Measurements from ENCODE around the gene TNFRSF19. TPM values are rescaled to one million over a fixed set of nuclear protein-coding genes. Genes with fewer than 3 reads are reported as not detected.

TNFRSF19 gene
- total RNA-seq, 4 donors from 2014 or later = 0.51 to 1.5 (median 1.0) TPM

GRCh38 chr13:23551213-23552008, 18.8 kb upstream of the TNFRSF19 start:
- Histone ChIP-seq H3K4me3 (no peak overlapping the region), H3K36me3 (no peaks in the 10 kb centered on the region), H3K27ac (no peak overlapping the region), H3K9me3 (no peaks in the 10 kb centered on the region), H3K27me3 (no peaks in the 10 kb centered on the region), H3K4me1 (peaks cover 4 to 9% of the 10 kb centered on the region in 2 donors)
- no peak for DNase-seq
- ATAC-seq = no peak
- intact Hi-C loops (cut with DNase I; ENCODE audit: low total_unique reads) = no loop called here
- TF ChIP-seq POLR2A (IDR thresholded peaks at IDR 0.05) (no peak), CTCF (IDR thresholded peaks at IDR 0.05 in 4 of 5, conservative IDR thresholded peaks at IDR 0.05 in 1 of 5) (no peak)
- in situ Hi-C loops (cut with MboI; ENCODE audit: low sequenced_read_pairs in 4 of 4) = no loop called here

- no peak overlapping the region for H3K4me3 ChIP-seq
- TF ChIP-seq CTCF (IDR thresholded peaks at IDR 0.05 in 4 of 5, conservative IDR thresholded peaks at IDR 0.05 in 1 of 5) (no peak), POLR2A (IDR thresholded peaks at IDR 0.05) (no peak)
- H3K27ac ChIP-seq = no peak overlapping the region
- intact Hi-C loops (cut with DNase I; ENCODE audit: low total_unique reads) (no loop called here), in situ Hi-C loops (cut with MboI; ENCODE audit: low sequenced_read_pairs in 4 of 4) (no loop called here)
- H3K36me3 ChIP-seq = no peaks in the 10 kb centered on the region
- H3K27me3 ChIP-seq = no peaks in the 10 kb centered on the region
- DNase-seq = no peak
- no peak for ATAC-seq
- H3K4me1 ChIP-seq = peaks cover 0 to 6% of the 10 kb centered on the region in 2 donors
- H3K9me3 ChIP-seq = no peaks in the 10 kb centered on the region
Measured at GRCh38 chr13:23552171-23552570, 18.0 kb upstream of the TNFRSF19 start.

- intact Hi-C loops (cut with DNase I; ENCODE audit: low total_unique reads) (no loop called here), in situ Hi-C loops (cut with MboI; ENCODE audit: low sequenced_read_pairs in 4 of 4) (no loop called here)
- H3K9me3 ChIP-seq = no peaks in the 10 kb centered on the region
- no peaks in the 10 kb centered on the region for H3K36me3 ChIP-seq
- H3K27me3 ChIP-seq = no peaks in the 10 kb centered on the region
- peaks cover 0 to 2% of the 10 kb centered on the region in 2 donors for H3K4me1 ChIP-seq
- H3K27ac ChIP-seq = no peak overlapping the region
- no peak overlapping the region for H3K4me3 ChIP-seq
- DNase-seq = no peak
- no peak for ATAC-seq
- TF ChIP-seq POLR2A (IDR thresholded peaks at IDR 0.05) (no peak), CTCF (IDR thresholded peaks at IDR 0.05 in 4 of 5, conservative IDR thresholded peaks at IDR 0.05 in 1 of 5) (no peak)
Measured at GRCh38 chr13:23552661-23553060, 17.6 kb upstream of the TNFRSF19 start.

GRCh38 chr13:23554000-23554399, 16.2 kb upstream of the TNFRSF19 start:
- no peak for TF ChIP-seq POLR2A (IDR thresholded peaks at IDR 0.05)
- no peak for TF ChIP-seq CTCF (IDR thresholded peaks at IDR 0.05 in 4 of 5, conservative IDR thresholded peaks at IDR 0.05 in 1 of 5)
- no peak for DNase-seq
- H3K27ac ChIP-seq = no peak overlapping the region
- no peak for ATAC-seq
- H3K4me1 ChIP-seq = peaks cover 4% of the 10 kb centered on the region in 2 donors
- H3K27me3 ChIP-seq = no peaks in the 10 kb centered on the region
- in situ Hi-C loops (cut with MboI; ENCODE audit: low sequenced_read_pairs in 4 of 4) = no loop called here
- H3K4me3 ChIP-seq = no peak overlapping the region
- intact Hi-C loops (cut with DNase I; ENCODE audit: low total_unique reads) = no loop called here
- no peaks in the 10 kb centered on the region for H3K9me3 ChIP-seq
- no peaks in the 10 kb centered on the region for H3K36me3 ChIP-seq
